Hematopoietic multipotent progenitor cell treated with erythropoietin and hydrocortisone succinate and interleukin-3 and kit ligand, for 4 days (in vitro differentiated cells): ENCODE results near the gene UBE2F.
"Not testable (repeated sequence)": the region's sequence is repeated elsewhere in the genome, so short reads cannot be mapped to it uniquely, and the experiment has no call there.

Experiments used
- DNase-seq: peaks from one replicate; pipeline ENCODE4 v3.0.0-alpha.2; 2015

The UBE2F gene

GRCh38 chr2:237946423-237946822 lies 20.4 kb upstream of the UBE2F start:
- no peak for DNase-seq

- DNase-seq, result not testable (repeated sequence)
Measured at GRCh38 chr2:237951354-237951753, 15.5 kb upstream of the UBE2F start.

DNA sequence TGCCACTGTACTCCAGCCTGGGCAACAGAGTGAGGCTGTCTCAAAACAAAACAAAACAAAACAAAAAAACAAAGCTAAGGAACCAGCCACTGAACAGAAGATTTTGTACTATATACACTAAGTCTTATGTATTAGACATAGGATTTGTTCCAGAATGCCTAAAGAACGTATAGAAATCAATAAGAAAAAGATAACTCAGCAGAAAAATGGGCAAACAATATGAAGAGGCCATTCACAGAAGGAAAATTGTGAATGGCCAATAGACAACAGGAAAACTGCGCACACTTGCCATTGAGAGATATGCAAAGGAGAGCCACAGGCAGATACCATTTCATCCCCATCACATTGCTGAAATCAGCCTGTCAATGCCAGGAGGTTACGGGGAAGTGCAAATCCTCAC lies 14.9 kb upstream of the UBE2F start:
- no peak for DNase-seq

GRCh38 chr2:237952851-237953250 lies 14.0 kb upstream of the UBE2F start:
- DNase-seq, result no peak

- DNase-seq, result peak; percentile 69
Measured at GRCh38 chr2:237955640-237956401, 11.0 kb upstream of the UBE2F start.

- DNase-seq, result peak; percentile 36
Measured at GRCh38 chr2:237956402-237956736, 10.4 kb upstream of the UBE2F start.

DNA sequence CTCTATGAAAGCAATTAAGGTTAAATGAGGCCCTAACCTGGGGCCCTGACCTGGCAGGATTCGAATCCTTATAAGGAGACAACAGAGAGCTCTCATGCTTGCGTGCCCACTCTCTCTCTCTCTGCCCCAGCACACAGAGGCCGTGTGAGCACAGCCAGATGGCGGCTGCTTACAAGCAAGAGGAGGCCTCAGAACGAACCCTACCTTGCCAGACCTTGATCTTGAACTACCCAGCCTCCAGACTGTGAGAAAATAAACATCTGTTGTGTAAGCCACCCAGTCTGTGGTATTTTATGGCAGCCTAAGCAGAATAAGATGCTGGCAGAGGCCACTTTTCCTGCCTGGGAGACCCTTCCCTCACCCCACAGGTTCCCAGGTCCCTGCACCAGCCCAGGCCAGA lies 5.2 kb upstream of the UBE2F start:
- no peak for DNase-seq

GRCh38 chr2:237962432-237963084 lies 4.3 kb upstream of the UBE2F start:
- DNase-seq, result no peak

- peak; percentile 33 for DNase-seq
Measured at GRCh38 chr2:237963490-237963991, 3.3 kb upstream of the UBE2F start.

DNA sequence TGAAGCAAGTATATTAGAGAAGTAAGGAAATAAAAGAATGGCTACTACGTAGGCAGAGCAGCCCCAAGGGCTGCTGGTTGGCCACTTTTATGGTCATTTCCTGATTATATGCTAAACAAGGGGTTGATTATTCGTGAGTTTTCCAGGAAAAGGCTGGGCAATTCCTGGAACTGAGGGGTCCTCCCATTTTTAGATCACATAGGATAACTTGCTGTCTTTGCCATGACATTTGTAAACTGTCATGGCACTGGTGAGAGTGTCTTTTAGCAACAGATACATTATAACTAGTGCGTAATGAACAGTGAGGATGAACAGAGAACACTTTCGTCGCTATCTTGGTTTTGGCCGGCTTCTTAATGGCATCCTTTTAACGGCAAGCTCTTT lies 2.6 kb upstream of the UBE2F start:
- peak; percentile 59 for DNase-seq

DNA sequence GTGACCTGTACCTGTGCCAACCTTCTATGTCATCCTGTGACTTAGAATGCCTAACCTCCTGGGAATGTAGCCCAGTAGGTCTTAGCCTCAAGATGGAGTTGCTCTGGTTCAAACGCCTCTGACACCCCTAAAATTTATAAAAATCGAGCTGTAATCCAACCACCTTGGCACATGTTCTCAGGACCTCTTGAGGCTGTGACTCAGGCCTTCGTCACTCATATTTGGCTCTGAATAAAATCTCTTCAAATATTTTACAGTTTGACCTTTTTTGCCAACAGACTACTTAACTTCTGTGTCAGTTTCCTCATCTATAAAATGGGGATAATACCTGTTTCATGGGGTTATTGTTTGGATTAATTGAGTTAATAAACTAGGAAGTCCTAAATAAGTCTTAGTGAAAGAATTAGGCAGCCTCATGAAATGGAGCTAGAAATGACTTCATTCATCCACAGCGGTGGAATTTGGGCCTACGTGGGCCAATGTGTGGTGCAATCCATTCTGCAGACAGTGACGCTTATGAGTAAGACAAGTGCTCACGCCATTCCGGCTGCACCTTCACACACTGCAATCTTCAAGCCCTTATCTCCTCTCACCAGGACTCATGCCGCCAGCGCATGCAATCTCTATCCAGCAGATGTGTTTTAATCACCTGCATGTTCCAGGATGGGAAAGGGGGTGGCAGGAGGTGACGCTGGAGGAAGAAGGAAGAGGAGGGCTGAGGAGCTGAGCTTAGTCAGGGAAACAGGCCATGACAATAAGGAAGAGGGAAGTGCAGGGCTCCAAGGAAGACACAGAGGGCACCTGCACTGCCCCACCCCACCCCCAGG lies 2.0 kb upstream of the UBE2F start:
- DNase-seq, result peak; percentile 89

GRCh38 chr2:237965844-237966243 lies 970 bp upstream of the UBE2F start:
- not testable (repeated sequence) for DNase-seq

GRCh38 chr2:237966250-237966564 lies 607 bp upstream of the UBE2F start:
- DNase-seq, result peak; percentile 22

GRCh38 chr2:237967463-237967951 lies 693 bp downstream of the UBE2F start:
- no peak for DNase-seq

GRCh38 chr2:237968048-237968862 lies 1.4 kb downstream of the UBE2F start:
- DNase-seq, result peak; percentile 96

- DNase-seq, result peak; percentile 41
Measured at GRCh38 chr2:237971661-237972060, 4.8 kb downstream of the UBE2F start.

DNA sequence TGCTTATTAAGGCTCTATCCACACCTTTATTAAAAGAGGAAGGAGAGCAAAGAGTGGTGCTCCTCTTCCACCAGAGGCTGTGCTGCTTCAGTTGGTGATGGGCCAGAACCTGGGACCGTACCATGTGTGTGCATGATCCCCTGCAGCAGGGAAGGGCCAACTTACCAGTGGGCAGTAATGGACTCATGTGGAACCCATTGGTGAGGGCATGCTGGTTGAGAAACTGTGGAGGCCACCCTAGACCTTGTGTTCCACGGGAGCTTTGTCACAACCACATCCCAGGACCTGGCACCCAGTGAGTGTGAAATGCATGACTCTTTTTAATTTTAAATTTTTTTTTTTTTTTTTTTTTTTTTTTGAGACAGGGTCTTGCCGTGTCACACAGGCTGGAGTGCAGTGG lies 5.4 kb downstream of the UBE2F start:
- no peak for DNase-seq

- no peak for DNase-seq
Measured at GRCh38 chr2:237972936-237973335, 6.1 kb downstream of the UBE2F start.

- no peak for DNase-seq
Measured at GRCh38 chr2:237977380-237977779, 10.6 kb downstream of the UBE2F start.

- DNase-seq, result no peak
Measured at GRCh38 chr2:237978058-237978712, 11.4 kb downstream of the UBE2F start.

DNA sequence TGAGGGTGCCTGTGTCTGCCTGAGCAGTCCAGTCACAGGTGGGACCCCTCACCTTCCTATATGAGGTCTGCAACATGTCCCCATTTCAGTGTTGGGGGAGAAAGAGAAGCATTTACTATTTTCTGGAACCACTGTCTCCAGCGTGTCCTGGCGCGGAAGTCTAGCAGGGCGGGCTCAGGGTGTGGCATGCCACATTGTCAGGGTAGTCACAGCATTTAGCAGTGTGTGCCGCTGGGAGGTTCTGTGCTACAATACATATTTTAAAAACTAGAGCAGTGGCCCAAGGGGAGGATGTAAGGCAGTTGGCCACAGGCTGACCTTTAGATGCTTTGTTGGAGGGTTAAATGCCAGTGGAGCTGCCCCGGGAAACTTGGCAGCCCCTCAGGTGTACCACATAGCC lies 12.5 kb downstream of the UBE2F start:
- DNase-seq, result peak; percentile 64

DNA sequence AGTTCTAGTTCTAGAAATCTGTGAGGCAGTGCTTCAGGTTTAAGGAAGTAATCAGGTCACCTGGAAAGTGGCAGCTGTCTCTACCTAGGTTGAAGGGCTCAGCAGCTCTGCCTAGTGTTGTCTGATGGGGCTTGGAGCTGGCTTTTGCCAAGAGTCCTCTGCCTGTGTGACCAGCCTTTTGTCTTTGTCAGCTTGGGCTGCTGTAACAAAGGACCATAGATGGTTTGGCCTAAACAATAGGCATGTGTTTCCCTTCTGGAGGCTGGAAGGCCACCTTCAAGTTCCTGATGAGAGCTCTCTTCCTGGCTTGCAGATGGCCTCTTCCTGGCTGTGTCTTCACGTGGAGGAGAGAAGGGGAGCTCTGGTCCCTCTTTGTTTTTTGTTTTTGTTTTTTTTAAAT lies 13.3 kb downstream of the UBE2F start:
- no peak for DNase-seq
